ENCODE results near the gene DSP. TPM values are rescaled to one million over a fixed set of nuclear protein-coding genes. Genes with fewer than 3 reads are reported as not detected.

DSP gene, protein sequence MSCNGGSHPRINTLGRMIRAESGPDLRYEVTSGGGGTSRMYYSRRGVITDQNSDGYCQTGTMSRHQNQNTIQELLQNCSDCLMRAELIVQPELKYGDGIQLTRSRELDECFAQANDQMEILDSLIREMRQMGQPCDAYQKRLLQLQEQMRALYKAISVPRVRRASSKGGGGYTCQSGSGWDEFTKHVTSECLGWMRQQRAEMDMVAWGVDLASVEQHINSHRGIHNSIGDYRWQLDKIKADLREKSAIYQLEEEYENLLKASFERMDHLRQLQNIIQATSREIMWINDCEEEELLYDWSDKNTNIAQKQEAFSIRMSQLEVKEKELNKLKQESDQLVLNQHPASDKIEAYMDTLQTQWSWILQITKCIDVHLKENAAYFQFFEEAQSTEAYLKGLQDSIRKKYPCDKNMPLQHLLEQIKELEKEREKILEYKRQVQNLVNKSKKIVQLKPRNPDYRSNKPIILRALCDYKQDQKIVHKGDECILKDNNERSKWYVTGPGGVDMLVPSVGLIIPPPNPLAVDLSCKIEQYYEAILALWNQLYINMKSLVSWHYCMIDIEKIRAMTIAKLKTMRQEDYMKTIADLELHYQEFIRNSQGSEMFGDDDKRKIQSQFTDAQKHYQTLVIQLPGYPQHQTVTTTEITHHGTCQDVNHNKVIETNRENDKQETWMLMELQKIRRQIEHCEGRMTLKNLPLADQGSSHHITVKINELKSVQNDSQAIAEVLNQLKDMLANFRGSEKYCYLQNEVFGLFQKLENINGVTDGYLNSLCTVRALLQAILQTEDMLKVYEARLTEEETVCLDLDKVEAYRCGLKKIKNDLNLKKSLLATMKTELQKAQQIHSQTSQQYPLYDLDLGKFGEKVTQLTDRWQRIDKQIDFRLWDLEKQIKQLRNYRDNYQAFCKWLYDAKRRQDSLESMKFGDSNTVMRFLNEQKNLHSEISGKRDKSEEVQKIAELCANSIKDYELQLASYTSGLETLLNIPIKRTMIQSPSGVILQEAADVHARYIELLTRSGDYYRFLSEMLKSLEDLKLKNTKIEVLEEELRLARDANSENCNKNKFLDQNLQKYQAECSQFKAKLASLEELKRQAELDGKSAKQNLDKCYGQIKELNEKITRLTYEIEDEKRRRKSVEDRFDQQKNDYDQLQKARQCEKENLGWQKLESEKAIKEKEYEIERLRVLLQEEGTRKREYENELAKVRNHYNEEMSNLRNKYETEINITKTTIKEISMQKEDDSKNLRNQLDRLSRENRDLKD (N-terminal part only)
- polyA plus RNA-seq: not detected

DNA sequence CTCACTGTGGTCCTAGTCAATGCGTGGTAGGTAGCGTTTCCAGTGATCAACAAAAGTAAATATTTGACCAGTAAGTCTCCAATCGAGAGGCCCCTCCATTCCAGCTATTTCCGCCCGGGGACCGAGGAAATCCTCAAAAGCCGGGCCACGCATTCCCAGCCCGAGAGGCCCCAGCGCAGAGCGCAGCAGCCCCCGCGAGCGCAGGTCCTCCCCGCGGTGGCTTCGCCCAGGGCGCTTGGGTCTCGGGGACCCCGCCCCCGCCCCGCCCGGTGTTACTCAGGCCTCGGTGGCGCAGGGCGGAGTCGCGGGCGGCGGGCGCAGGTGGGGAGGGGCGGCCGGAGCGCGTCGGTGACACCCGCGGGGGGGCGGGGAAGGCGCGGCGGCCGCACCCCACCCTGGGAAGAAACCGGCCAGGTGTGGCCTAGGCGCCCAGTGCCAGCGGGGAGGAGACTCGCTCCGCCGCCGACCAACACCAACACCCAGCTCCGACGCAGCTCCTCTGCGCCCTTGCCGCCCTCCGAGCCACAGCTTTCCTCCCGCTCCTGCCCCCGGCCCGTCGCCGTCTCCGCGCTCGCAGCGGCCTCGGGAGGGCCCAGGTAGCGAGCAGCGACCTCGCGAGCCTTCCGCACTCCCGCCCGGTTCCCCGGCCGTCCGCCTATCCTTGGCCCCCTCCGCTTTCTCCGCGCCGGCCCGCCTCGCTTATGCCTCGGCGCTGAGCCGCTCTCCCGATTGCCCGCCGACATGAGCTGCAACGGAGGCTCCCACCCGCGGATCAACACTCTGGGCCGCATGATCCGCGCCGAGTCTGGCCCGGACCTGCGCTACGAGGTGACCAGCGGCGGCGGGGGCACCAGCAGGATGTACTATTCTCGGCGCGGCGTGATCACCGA lies at the start of gene DSP:
DSP (plus strand) TSS at position 497 of the 890 bp plus-strand sequence; CDS start at position 742, 245 bp downstream.
- H3K4me1 Mint-ChIP-seq: peaks cover 10 to 12% of the 10 kb centered on the region in 2 donors
- no peaks in the 10 kb centered on the region for H3K9me3 Mint-ChIP-seq
- H3K27me3 Mint-ChIP-seq (ENCODE audit: low read depth in 3 of 3): peaks cover 13 to 37% (median 15%) of the 10 kb centered on the region in 3 donors
- H3K27ac Mint-ChIP-seq: no peak within 1 kb of the TSS
- DNase-seq: no peak
- H3K4me3 Mint-ChIP-seq: peak within 1 kb of the TSS; percentile 48 to 74 (median 64)
- H3K36me3 Mint-ChIP-seq: no peaks in the 10 kb centered on the region

DNA sequence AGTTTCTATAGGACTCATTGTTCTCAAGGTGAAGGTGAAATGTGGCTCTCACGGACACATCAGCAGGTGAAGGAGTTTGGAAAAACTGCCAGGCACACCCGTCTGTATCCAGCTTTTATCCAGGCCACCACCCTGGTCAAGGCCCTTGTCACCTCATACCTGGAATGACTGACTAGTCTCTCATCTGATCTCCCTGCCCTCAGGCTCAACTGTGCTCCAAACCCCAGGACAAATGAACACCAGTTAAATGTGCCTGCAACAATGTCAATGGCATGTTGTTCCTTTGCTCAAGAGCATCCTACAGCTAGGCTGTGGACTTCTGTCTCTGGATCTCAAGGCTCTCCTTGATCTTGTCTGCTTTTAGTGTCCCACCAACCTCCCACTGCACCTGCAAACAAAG lies 47.6 kb upstream of the DSP start:
- no peaks in the 10 kb centered on the region for H3K36me3 Mint-ChIP-seq
- no peak for DNase-seq
- H3K27ac Mint-ChIP-seq: no peak overlapping the region
- peaks cover 2 to 6% (median 5%) of the 10 kb centered on the region in 3 donors for H3K27me3 Mint-ChIP-seq (ENCODE audit: low read depth in 3 of 3)
- H3K4me3 Mint-ChIP-seq: no peak overlapping the region
- no peaks in the 10 kb centered on the region for H3K9me3 Mint-ChIP-seq
- no peaks in the 10 kb centered on the region for H3K4me1 Mint-ChIP-seq

DNA sequence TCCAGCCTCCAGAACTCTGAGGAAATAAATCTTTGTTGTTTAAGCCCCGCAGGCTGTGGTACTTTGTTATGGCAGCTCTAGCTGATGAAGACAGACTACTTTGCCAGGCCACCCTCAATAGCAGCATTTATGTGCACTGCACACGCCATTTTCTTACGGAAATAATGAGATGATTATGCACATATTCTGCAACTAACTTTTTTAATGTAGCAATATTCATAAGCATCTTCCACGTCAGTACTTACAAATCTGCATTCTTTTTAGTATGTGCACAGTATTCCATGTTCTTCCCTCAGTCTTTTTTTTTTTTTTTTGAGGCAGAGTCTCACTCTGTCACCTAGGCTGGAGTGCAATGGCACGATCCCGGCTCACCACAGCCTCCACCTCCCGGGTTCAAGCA lies 46.8 kb upstream of the DSP start:
- Mint-ChIP-seq H3K27me3 (ENCODE audit: low read depth in 3 of 3) (peaks cover 2 to 6% (median 5%) of the 10 kb centered on the region in 3 donors), H3K4me3 (no peak overlapping the region), H3K36me3 (no peaks in the 10 kb centered on the region), H3K27ac (no peak overlapping the region), H3K9me3 (no peaks in the 10 kb centered on the region), H3K4me1 (no peaks in the 10 kb centered on the region)
- no peak for DNase-seq

DNA sequence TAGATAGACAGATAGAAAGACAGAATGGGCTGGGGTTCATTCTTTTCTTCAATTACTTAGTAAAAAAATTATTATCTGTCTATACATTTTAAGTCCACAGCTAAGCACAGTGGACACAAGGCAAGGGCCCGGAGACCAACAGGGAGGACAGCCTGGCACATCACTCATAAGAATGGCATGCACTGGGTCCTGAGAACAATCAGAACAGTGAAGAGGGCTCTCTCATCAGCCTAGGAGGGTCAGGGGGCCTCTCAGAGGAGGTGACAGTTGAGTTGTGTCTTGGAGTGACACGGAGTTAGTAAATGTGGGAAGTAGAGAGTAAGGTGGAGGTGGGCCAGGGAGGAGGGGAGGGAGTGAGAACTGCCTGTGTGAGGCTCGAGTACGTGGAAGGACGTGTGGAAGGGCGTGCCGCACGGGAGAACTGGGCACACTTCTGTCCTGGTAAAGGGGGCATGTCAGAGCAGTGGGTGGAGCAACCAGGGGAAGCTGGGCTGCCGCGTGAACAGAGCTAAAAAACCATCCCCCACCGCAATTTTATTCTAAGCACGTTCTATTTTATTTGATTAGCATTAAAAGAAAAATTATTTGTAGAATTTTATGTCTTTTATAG lies 45.1 kb upstream of the DSP start:
- H3K4me1 Mint-ChIP-seq: no peaks in the 10 kb centered on the region
- no peak overlapping the region for H3K27ac Mint-ChIP-seq
- no peaks in the 10 kb centered on the region for H3K36me3 Mint-ChIP-seq
- no peaks in the 10 kb centered on the region for H3K9me3 Mint-ChIP-seq
- H3K27me3 Mint-ChIP-seq (ENCODE audit: low read depth in 3 of 3): peaks cover 5 to 7% (median 6%) of the 10 kb centered on the region in 3 donors
- H3K4me3 Mint-ChIP-seq: no peak overlapping the region
- no peak for DNase-seq

DNA sequence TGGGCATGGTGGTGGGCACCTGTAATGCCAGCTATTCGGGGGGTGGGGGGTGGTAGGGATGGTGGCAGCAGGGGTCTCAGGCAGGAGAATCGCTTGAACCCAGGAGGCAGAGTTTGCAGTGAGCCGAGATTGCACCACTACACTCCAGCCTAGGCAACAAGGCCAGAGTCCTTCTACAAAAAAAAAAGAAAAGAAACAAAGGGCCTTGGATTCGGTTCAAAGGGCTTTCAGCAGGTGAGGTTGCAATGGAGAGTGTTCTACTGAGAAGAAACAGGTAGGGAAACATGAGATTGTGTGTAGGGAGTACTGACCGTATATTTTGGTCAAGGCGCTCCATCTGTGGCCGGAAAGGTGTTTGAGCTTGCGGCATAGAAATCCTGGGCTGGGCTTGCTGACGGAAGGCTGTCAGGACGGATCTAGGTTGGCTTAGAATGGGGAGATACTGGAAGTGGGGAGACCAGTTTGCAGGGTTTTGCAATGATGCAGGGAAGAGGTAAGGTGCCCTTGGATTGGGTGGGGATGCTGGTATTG lies 40.7 kb upstream of the DSP start:
- no peak for DNase-seq
- no peaks in the 10 kb centered on the region for H3K9me3 Mint-ChIP-seq
- H3K36me3 Mint-ChIP-seq: no peaks in the 10 kb centered on the region
- H3K4me1 Mint-ChIP-seq: no peaks in the 10 kb centered on the region
- no peak overlapping the region for H3K27ac Mint-ChIP-seq
- peaks cover 0 to 7% (median 2%) of the 10 kb centered on the region in 3 donors for H3K27me3 Mint-ChIP-seq (ENCODE audit: low read depth in 3 of 3)
- H3K4me3 Mint-ChIP-seq: no peak overlapping the region

DNA sequence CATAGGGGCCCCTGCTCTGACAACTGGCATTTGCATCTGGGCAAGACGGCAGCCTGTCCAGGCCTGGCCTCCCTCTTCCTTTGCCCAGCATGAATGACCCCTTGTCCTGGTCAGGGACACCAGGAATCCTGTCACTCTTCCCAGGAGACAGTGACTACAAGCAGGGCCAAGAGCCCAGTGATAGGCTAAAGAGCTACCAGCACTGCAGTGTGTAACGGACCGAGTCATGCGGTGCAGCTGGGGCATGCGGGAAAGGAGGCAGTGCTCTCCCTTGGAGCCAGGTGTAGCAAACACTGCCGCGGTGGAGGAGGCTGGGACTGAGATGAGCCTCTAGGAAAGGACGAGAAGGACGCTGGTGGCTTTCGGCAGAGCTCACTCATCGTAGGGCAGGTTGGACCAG lies 38.7 kb upstream of the DSP start:
- Mint-ChIP-seq H3K4me1 (no peaks in the 10 kb centered on the region), H3K36me3 (no peaks in the 10 kb centered on the region), H3K27ac (no peak overlapping the region), H3K27me3 (ENCODE audit: low read depth in 3 of 3) (peaks cover 0 to 5% (median 2%) of the 10 kb centered on the region in 3 donors), H3K4me3 (no peak overlapping the region), H3K9me3 (no peaks in the 10 kb centered on the region)
- no peak for DNase-seq

DNA sequence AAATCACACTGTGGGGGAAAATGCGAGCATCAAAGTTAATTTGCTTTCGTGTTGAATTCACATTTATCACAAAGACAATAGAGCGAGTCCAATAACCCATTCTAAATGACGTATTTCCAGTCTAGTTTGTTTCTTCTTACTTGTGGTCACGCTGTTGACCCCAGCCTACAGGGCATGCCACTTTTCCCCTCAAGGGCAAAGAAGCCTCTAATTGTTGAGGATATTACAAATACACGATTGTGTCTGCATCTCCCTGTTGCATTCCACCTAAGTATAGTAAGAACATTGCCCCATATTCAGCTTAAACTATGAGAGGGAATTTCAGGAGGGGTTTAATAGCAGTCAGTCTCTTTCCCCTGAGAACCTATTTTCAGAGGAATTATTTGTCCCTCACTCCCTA lies 37.4 kb upstream of the DSP start:
- H3K27me3 Mint-ChIP-seq (ENCODE audit: low read depth in 3 of 3): peaks cover 0 to 5% (median under 1%) of the 10 kb centered on the region in 3 donors

DNA sequence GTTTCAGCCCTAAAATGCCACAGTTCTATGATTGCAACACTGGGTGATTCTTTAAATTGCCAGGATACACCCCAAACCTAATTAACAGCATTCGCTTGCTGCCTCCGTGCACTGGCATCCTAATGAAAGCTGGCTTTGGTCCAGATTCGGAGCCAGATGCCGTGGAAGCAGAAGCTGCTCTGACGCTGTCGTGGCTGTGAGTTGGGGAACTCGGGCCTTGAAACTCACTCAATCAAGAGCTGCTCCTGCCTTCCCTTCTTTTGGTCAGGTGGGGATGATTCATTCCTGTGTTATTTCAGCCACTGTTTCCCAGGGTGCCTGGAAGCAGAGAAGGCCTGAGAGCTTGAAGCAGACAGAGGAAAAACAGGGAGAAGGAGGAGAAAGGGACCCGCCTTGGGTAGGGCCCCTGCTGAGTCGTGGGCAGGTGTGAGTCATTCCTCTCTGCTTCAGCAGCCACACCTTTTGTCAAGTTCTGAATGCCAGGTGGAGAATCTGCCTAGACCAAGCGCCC lies 36.2 kb upstream of the DSP start:
- DNase-seq: no peak
- no peaks in the 10 kb centered on the region for H3K4me1 Mint-ChIP-seq
- no peaks in the 10 kb centered on the region for H3K9me3 Mint-ChIP-seq
- H3K27ac Mint-ChIP-seq: no peak overlapping the region
- H3K4me3 Mint-ChIP-seq: no peak overlapping the region
- no peaks in the 10 kb centered on the region for H3K36me3 Mint-ChIP-seq
- H3K27me3 Mint-ChIP-seq (ENCODE audit: low read depth in 3 of 3): peaks cover 0 to 5% (median 3%) of the 10 kb centered on the region in 3 donors

More for the DNA sequence above, 37.4 kb upstream of the DSP start:
- Mint-ChIP-seq H3K27ac (no peak overlapping the region), H3K9me3 (no peaks in the 10 kb centered on the region), H3K4me3 (no peak overlapping the region), H3K4me1 (no peaks in the 10 kb centered on the region), H3K36me3 (no peaks in the 10 kb centered on the region)
- DNase-seq: no peak

DNA sequence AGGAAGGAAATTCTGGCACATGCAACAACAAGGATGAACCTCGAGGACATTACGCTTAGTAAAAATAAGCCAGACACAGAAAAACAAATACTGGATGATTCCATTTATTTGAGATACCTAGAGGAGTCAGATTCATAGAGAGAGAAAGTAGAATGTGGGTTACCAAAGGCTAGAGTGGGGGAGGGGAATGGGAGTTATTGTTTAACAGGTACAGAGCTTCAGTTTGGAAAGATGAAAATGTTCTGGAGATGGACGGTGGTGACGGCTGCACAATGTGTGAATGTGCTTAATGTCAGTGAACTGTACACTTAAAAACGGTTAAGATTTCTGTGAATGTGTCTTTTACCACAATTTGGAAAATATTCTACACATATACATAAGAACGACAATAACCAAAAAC lies 33.9 kb upstream of the DSP start:
- Mint-ChIP-seq H3K9me3 (no peaks in the 10 kb centered on the region), H3K27ac (no peak overlapping the region), H3K4me1 (no peaks in the 10 kb centered on the region), H3K27me3 (ENCODE audit: low read depth in 3 of 3) (peaks cover 3 to 12% (median 3%) of the 10 kb centered on the region in 3 donors), H3K4me3 (no peak overlapping the region), H3K36me3 (no peaks in the 10 kb centered on the region)
- DNase-seq: no peak

DNA sequence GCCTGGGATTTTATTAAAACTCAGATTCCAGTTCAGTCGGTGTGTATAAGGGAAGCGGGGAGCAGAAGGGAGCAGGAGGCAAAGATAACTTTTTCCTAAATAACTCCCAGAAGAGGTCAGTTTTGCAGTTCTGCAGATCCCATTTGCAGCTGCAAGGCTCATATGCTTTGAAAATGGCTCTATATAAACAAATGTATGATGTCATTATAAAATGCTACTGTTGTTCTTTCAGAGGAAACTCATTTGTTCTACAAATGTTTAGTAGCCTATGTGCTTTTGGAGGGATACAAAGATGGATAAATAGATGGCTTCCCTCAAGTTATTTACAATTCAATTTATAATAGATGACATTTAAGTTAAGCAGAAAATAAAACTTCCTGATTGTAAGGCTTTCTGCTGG lies 29.2 kb upstream of the DSP start:
- no peak overlapping the region for H3K27ac Mint-ChIP-seq
- DNase-seq: no peak
- no peaks in the 10 kb centered on the region for H3K9me3 Mint-ChIP-seq
- no peaks in the 10 kb centered on the region for H3K4me1 Mint-ChIP-seq
- H3K27me3 Mint-ChIP-seq (ENCODE audit: low read depth in 3 of 3): peaks cover 6 to 13% (median 7%) of the 10 kb centered on the region in 3 donors
- no peaks in the 10 kb centered on the region for H3K36me3 Mint-ChIP-seq
- no peak overlapping the region for H3K4me3 Mint-ChIP-seq

DNA sequence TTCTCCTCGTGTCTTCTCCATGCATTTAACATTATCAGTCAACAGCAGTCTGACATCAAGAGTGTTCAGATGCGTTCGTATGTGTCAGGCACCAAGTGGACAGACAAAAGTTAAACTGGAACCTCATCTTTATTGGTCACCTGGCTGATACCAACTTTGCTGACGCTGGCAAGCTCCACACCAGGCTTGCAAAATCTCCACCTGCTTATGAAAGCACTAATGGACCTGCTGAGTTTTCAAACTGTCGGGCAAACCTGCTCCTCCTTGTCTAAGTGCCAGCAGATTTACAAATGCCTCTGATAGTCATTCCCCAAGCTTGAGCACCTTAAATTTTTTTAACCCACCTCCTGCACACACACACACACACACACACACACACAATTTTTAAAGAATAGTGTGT lies 27.9 kb upstream of the DSP start:
- no peaks in the 10 kb centered on the region for H3K36me3 Mint-ChIP-seq
- no peaks in the 10 kb centered on the region for H3K9me3 Mint-ChIP-seq
- DNase-seq: no peak
- H3K27ac Mint-ChIP-seq: no peak overlapping the region
- no peaks in the 10 kb centered on the region for H3K4me1 Mint-ChIP-seq
- peaks cover 7 to 13% (median 9%) of the 10 kb centered on the region in 3 donors for H3K27me3 Mint-ChIP-seq (ENCODE audit: low read depth in 3 of 3)
- no peak overlapping the region for H3K4me3 Mint-ChIP-seq

DNA sequence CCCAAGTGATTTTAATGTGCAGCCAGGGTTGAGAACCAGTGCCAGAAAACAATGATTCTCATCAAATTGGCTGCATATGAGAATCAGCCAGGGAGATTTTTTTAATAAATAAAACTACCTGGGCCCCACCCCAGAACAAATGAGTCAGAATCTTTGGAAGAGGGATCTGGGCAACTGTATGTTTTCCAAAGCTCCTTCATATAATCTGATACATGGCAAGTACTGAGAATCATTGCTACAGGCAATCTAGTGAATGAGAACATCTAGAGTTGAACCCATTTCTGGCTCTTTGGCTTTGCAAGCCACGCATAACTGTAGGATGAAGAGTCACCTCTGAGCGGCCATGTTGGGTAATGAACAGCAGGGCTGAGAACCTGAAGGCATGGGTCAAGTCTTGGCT lies 26.1 kb upstream of the DSP start:
- Mint-ChIP-seq H3K27ac (no peak overlapping the region), H3K4me1 (no peaks in the 10 kb centered on the region), H3K9me3 (no peaks in the 10 kb centered on the region), H3K27me3 (ENCODE audit: low read depth in 3 of 3) (peaks cover 7 to 17% (median 9%) of the 10 kb centered on the region in 3 donors), H3K4me3 (no peak overlapping the region), H3K36me3 (no peaks in the 10 kb centered on the region)
- DNase-seq: no peak
